Stimulated activated naive B cell treated with anti-CD40 and anti-IgM and Interleukin-4, amounts not matched to agents 10 μg/mL and 1 μg/mL and 100 μg/mL, for 72 hours (primary cell): Measurements from ENCODE around the gene CMPK2.
A peak's percentile ranks its signal among the peaks of the same experiment; 100 is the strongest.

Experiments used
- ATAC-seq, 2 donors: fragments of 150-1000 bp; cut with Tn5 transposase; replicated peaks; 2 replicates each; pipeline ENCODE4 v1.10.0; 2021; ENCODE audit warnings: moderate library complexity in 1 of 2
- DNase-seq: peaks from one replicate; pipeline ENCODE4 v3.0.0; 2021
- H3K27ac Mint-ChIP-seq: one replicate; pipeline ENCODE4 v1.8.0; 2022; ENCODE audit warnings: mild to moderate bottlenecking, mixed read lengths
- H3K27me3 Mint-ChIP-seq, 2 donors: one replicate each; pipeline ENCODE4 v1.8.0; 2022; ENCODE audit warnings: mixed read lengths in 2 of 2
- H3K36me3 Mint-ChIP-seq, 2 donors: one replicate each; pipeline ENCODE4 v1.8.0; 2022; ENCODE audit warnings: mixed read lengths in 2 of 2, mild to moderate bottlenecking in 1 of 2
- H3K4me1 Mint-ChIP-seq, 2 donors: one replicate each; pipeline ENCODE4 v1.8.0; 2022; ENCODE audit warnings: mixed read lengths in 2 of 2, mild to moderate bottlenecking in 1 of 2
- H3K4me3 Mint-ChIP-seq, 2 donors: one replicate each; pipeline ENCODE4 v1.8.0; 2022; ENCODE audit warnings: mild to moderate bottlenecking in 2 of 2, mixed read lengths in 2 of 2, moderate library complexity in 1 of 2
- H3K9me3 Mint-ChIP-seq, 2 donors: one replicate each; pipeline ENCODE4 v1.8.0; 2022; ENCODE audit warnings: mixed read lengths in 2 of 2, mild to moderate bottlenecking in 1 of 2

CMPK2 gene

DNA sequence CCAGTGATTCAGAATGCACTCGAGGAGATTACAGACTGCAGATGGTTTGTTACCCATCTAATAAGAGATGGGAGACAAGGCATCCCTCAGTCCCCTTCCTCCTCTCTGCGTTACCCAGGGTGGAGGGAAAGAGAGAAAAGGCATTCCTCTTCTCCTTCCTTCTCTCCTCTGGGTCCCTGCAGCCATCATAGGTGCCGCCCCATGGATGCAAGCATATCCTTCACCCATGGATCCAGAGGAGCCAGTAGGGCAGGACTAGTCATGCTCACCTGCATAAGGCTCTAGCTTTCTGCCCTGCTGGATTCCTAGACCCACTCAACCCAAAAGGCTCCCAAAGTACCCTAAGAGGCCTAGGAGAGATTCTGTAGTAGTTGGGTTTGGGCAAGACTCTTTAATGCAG, 20.4 kb downstream of the CMPK2 start:
- H3K27me3 Mint-ChIP-seq, result no peaks in the 10 kb centered on the region

DNA sequence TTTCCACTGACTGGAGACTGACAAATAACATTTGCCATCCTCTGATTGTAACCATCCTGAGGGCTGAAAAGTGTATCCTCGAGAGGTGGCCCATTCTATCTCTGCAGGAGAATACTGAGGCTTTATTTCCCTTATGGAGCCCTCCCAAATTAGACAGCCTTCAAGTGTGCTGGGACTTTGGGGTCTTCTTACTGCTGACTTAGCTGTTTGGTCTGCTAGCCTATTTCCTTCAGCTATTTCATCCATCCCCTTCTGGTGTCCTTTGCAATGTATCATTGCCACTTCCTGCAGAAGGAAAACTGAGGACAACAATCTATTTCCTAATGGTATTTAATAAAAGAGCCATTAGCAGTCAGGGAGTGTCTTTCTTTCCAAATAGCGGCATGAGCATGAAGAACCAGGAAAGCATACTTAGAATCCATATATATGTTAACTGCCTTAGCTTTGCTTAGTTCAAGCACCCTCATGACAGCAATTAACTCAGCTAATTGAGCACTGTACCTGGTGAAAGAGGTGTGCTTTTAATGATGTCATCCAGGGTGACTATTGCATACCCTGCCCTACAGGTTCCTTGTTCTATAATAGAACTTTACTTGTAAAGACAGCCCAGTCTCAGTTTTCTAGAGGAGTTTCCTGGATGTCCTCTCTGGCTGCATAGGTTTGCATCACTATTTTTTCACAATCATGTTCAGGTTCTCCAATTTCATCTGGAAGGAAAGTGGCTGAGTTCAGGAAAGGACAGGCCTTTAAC, 24.0 kb downstream of the CMPK2 start:
- no peak overlapping the region for H3K4me3 Mint-ChIP-seq
- H3K9me3 Mint-ChIP-seq, result peaks cover 22 to 27% of the 10 kb centered on the region in 2 donors
- no peaks in the 10 kb centered on the region for H3K27me3 Mint-ChIP-seq
- no peaks in the 10 kb centered on the region for H3K4me1 Mint-ChIP-seq
- H3K36me3 Mint-ChIP-seq, result peaks cover 9 to 24% of the 10 kb centered on the region in 2 donors
- DNase-seq, result no peak
- no peak overlapping the region for H3K27ac Mint-ChIP-seq
- ATAC-seq, result no peak

More for the DNA sequence above, 20.4 kb downstream of the CMPK2 start:
- DNase-seq (no peak), ATAC-seq (no peak)
- H3K9me3 Mint-ChIP-seq, result peaks cover 35 to 44% of the 10 kb centered on the region in 2 donors
- no peaks in the 10 kb centered on the region for H3K4me1 Mint-ChIP-seq
- peaks cover 23 to 44% of the 10 kb centered on the region in 2 donors for H3K36me3 Mint-ChIP-seq
- no peak overlapping the region for H3K4me3 Mint-ChIP-seq
- no peak overlapping the region for H3K27ac Mint-ChIP-seq

DNA sequence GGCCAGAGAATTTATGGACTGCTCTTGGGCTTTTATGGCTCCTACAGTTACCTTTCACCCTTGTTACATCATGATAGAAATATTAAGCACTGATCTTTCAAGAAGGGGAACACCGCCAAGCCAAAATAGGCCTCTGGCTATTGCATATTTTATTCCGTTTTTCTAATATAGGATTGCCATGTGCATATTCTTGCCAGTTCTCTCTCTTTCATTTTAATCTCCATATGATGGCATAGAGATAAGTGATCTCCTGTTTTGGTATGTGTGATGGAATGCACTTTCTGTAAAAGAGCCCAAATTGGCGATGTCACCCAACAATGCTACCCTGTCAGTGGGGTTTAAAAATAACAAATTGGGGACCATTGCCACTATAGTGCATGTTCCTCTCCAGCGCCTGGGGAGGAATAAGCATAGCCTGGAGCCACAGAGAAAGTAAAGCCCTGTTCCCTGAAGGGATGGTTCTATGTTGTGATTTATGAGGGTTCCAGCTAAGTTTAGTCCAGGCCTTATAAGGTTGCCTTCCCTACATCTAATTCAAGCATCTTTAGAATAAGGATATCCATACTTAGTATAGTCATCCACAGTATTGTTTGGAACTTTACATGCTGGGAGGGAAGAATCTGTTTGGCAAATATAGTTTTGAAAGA, 26.9 kb downstream of the CMPK2 start:
- H3K27me3 Mint-ChIP-seq, result no peaks in the 10 kb centered on the region
- H3K27ac Mint-ChIP-seq, result no peak overlapping the region
- DNase-seq (no peak), ATAC-seq (no peak)
- H3K9me3 Mint-ChIP-seq, result peaks cover 17 to 18% of the 10 kb centered on the region in 2 donors
- H3K4me1 Mint-ChIP-seq, result no peaks in the 10 kb centered on the region
- H3K36me3 Mint-ChIP-seq, result peaks cover 0 to 4% of the 10 kb centered on the region in 2 donors
- no peak overlapping the region for H3K4me3 Mint-ChIP-seq

DNA sequence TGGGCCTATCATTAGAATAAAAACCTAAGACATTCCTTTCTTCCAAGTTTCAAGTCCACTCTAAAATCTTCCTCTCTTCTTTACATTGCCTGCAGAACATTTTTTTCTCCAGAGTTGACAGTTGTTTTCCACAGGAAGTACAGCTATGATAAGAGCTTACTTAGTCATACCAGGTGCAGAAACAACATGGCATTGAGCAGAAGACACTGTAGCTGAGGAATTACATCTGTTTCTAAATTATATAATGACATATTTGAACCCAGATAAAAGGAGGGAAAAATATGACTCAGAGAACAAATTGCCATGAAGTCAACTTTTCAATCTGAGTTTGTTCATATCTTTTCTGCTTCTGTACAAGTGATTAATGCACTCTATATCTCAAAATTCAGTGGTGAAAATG, 30.2 kb downstream of the CMPK2 start:
- no peaks in the 10 kb centered on the region for H3K27me3 Mint-ChIP-seq
- H3K27ac Mint-ChIP-seq, result no peak overlapping the region
- no peak overlapping the region for H3K4me3 Mint-ChIP-seq
- peaks cover 6 to 18% of the 10 kb centered on the region in 2 donors for H3K36me3 Mint-ChIP-seq
- no peaks in the 10 kb centered on the region for H3K4me1 Mint-ChIP-seq
- ATAC-seq (no peak), DNase-seq (no peak)
- H3K9me3 Mint-ChIP-seq, result peaks cover 20 to 29% of the 10 kb centered on the region in 2 donors

DNA sequence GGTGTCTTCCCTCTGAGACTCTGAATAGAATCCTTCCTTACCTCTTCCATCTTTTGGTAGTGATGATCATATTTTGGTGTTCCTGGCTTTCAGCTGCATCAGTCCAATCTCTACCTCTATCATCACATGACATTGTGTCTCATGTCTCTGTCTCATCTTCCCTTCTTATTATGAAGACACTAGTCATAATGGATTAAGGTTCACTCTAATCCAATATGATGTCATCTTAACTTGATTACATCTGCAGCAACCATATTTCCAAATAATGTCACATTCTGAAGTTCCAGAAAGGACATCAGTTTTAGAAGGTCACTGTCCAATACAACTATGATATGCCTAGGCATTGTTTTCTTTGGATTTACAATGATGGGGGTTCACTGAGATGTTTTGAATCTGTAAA, 31.5 kb downstream of the CMPK2 start:
- Mint-ChIP-seq H3K4me3 (no peak overlapping the region), H3K4me1 (no peaks in the 10 kb centered on the region), H3K9me3 (peaks cover 24 to 29% of the 10 kb centered on the region in 2 donors), H3K36me3 (peaks cover 6 to 18% of the 10 kb centered on the region in 2 donors), H3K27ac (no peak overlapping the region), H3K27me3 (no peaks in the 10 kb centered on the region)
- ATAC-seq (no peak), DNase-seq (no peak)

DNA sequence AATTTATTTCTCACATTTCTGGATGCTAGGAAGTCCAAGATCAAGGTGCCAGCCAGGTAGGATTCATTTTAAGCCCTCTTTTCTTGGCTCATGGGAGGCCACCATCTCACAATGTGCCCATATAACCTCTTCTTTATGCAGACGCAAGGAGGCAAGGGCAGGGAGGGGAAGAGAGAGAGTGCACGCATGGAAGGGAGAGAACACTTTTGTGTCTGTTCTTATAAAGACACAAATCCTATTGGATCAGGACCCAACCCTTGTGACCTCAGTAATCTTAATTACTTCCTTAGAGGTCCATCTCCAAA, 32.5 kb downstream of the CMPK2 start:
- H3K4me1 Mint-ChIP-seq, result no peaks in the 10 kb centered on the region
- H3K4me3 Mint-ChIP-seq, result no peak overlapping the region
- H3K27me3 Mint-ChIP-seq, result no peaks in the 10 kb centered on the region
- H3K9me3 Mint-ChIP-seq, result peaks cover 24 to 29% of the 10 kb centered on the region in 2 donors
- peaks cover 6 to 18% of the 10 kb centered on the region in 2 donors for H3K36me3 Mint-ChIP-seq
- DNase-seq (no peak), ATAC-seq (no peak)
- H3K27ac Mint-ChIP-seq, result peak overlapping the region; percentile 84

DNA sequence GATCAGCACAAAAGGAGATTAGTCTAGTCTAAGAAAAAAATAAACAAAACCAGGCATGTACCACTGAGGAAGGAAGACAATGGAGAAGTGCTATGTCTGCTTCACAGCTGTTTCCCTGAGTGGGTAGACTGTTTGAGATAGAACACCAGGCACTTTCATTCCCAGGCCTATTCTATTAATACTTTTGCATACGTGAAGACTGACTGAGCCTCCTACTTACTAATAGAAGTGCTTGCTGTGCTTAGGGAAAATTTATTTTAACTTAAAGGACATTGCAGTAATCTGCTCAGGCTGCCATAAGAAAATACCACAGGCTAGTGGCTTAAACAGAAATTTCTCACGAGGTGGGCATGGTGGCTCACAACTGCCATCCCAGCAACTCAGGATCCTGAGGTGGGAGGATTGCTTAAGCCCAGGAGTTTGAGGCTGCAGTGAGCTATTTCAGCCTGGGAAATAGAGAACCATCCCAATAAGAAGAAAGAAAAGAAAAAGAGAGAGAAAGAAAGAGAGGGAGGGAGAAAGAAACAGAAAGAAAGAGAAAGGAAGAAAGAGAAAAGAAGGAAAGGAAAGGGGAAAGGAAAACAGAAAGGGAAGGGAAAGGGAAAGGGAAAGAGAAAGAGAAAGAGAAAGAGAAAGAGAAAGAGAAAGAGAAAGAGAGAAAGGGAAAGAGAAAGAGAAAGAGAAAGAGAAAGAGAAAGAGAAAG, 33.0 kb downstream of the CMPK2 start:
- Mint-ChIP-seq H3K4me3 (peak overlapping the region in 1 of 2 donors; percentile 64), H3K27ac (peak overlapping the region; percentile 84), H3K36me3 (peaks cover 6 to 18% of the 10 kb centered on the region in 2 donors)

DNA sequence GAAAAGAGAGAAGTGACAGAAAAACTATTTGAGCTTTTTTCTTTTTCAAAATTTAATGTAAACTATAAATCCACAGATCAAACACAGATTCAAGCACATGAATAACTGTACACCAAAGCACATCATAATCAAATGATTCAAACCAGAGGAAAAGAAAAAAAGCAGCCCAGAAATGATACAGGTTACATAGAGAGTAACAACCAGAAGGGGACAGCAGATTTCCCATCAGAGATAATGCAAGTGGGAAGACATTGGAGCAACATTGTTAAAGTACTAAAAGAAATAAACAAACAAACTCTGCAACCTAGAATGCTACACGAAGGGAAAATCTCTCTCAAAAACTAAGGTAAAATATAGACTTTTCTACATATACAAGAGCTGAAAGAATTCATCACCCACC, 34.5 kb downstream of the CMPK2 start:
- DNase-seq (no peak), ATAC-seq (no peak)
- Mint-ChIP-seq H3K4me1 (peaks cover 3 to 7% of the 10 kb centered on the region in 2 donors), H3K27me3 (no peaks in the 10 kb centered on the region), H3K36me3 (peaks cover 6 to 18% of the 10 kb centered on the region in 2 donors), H3K27ac (no peak overlapping the region), H3K9me3 (peaks cover 24 to 31% of the 10 kb centered on the region in 2 donors), H3K4me3 (no peak overlapping the region)

More for the DNA sequence above, 33.0 kb downstream of the CMPK2 start:
- Mint-ChIP-seq H3K4me1 (no peaks in the 10 kb centered on the region), H3K27me3 (no peaks in the 10 kb centered on the region), H3K9me3 (peaks cover 24 to 29% of the 10 kb centered on the region in 2 donors)
- ATAC-seq (no peak), DNase-seq (no peak)

DNA sequence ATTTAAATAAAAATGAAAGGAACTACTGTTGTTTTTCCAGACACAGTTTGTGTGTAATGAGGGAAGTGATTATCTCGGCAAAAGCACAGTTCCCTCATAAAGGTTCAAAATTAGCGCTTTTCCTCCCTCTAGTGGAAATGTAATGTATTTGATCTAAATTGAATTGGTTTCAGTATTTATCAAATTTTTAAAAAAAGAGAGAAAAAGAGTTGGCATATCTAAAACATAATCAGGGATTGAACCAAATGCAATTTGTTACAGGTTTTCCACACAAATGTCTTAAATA, 37.5 kb downstream of the CMPK2 start:
- Mint-ChIP-seq H3K4me3 (no peak overlapping the region), H3K27me3 (no peaks in the 10 kb centered on the region), H3K9me3 (peaks cover 18 to 23% of the 10 kb centered on the region in 2 donors), H3K27ac (no peak overlapping the region), H3K4me1 (peaks cover 5 to 9% of the 10 kb centered on the region in 2 donors), H3K36me3 (peaks cover 6 to 17% of the 10 kb centered on the region in 2 donors)
- ATAC-seq, result no peak
- DNase-seq, result no peak

DNA sequence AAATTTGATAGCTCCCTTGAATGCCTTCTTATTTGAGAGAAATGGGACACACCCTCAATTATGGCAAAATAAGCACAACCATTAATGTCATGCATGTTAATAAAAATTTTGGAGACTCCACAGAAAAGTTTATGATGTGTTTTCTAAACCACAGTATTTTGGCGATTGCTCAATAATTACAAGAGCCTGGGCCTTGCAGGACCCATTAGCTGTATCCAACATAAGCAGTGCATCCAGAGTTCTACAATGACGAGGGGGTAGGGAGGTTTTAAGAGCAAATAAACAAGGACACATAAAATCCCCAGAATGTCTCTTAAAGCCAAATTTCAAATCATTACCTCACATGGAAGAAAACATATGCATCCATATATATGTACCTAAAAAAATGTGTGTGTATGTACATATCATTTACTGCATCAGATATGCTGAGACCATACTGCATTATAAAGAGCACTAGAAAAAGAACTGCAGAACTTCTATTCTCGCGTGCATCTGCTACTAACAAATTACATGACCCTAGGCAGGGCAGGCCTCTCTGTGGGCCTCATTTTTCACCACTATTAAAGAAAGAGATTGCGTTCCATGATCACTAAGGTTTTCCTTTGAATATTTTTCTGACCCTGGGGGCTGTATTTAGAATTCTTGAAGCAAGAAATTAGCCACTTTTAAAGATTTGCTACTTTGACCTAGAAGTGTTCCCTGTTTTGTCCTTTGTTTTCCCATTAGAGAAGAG, 38.0 kb downstream of the CMPK2 start:
- H3K36me3 Mint-ChIP-seq, result peaks cover 6 to 12% of the 10 kb centered on the region in 2 donors
- H3K27me3 Mint-ChIP-seq, result no peaks in the 10 kb centered on the region
- ATAC-seq (no peak), DNase-seq (no peak)
- no peak overlapping the region for H3K27ac Mint-ChIP-seq
- H3K9me3 Mint-ChIP-seq, result peaks cover 16 to 17% of the 10 kb centered on the region in 2 donors
- peaks cover 5 to 9% of the 10 kb centered on the region in 2 donors for H3K4me1 Mint-ChIP-seq
- no peak overlapping the region for H3K4me3 Mint-ChIP-seq

DNA sequence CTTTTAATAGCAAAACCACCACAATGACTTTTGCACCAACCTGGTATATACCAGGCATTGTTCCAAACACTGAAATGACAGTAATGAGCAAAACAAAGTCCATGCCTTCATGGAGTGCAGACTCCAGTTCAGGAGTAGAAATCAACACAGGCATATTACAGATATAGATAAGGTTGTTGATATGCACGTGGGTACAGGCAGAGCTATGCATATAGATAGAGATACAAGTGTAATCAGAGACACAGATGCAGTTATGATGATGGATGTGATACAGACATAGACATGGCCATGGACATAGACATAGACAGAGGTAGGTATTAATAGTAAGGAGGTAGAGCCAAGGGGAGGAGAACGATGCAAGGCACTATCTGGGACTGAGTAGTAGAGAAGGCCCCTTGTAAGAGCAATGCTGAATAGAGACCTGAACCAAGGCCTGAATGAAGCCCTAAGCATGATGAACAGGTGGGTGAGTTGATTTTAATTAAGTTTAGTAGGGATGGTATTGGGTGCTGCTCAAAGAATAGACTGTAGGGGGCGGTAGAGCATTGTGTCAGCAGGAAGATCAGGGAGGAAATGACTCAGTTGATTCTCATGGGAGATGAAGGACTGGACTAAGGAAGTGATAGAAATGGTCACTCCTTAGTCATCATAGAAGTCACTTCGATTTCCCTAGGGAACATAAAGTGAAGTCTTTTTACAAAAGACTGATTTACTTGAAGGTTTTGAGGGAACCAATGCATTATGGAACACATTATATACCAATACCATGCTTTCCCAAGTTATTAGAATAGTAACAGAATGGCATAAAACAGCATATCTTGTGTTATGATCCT, 39.4 kb downstream of the CMPK2 start:
- Mint-ChIP-seq H3K27me3 (no peaks in the 10 kb centered on the region), H3K36me3 (peaks cover 5 to 8% of the 10 kb centered on the region in 2 donors), H3K4me1 (peaks cover 5 to 9% of the 10 kb centered on the region in 2 donors), H3K27ac (no peak overlapping the region), H3K9me3 (peaks cover 13% of the 10 kb centered on the region in 2 donors), H3K4me3 (no peak overlapping the region)
- DNase-seq, result peak; percentile 34
- peak; percentile 93 to 97 for ATAC-seq

DNA sequence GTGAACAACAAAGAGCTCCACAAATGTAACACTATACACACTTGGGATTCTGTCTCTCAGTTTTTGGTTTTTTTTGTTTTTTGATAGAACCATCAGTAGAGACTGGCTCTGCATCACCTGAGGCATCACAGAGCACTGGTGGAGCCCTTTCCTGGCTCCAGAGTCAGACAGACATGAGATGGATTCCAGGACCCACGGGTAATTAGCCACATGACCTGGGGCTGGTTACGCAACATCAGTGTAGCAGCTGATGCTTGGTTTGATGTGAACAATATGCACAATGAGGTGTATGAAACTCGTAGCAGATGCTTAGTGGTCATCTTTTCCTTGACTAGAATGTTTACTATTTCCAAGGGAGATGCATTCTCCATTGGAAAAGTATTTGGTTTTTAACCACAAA, 40.7 kb downstream of the CMPK2 start:
- H3K4me3 Mint-ChIP-seq, result no peak overlapping the region
- ATAC-seq (no peak), DNase-seq (no peak)
- peaks cover 1 to 4% of the 10 kb centered on the region in 2 donors for H3K9me3 Mint-ChIP-seq
- peaks cover 7 to 11% of the 10 kb centered on the region in 2 donors for H3K27me3 Mint-ChIP-seq
- H3K4me1 Mint-ChIP-seq, result peaks cover 10 to 15% of the 10 kb centered on the region in 2 donors
- no peak overlapping the region for H3K27ac Mint-ChIP-seq
- H3K36me3 Mint-ChIP-seq, result no peaks in the 10 kb centered on the region

DNA sequence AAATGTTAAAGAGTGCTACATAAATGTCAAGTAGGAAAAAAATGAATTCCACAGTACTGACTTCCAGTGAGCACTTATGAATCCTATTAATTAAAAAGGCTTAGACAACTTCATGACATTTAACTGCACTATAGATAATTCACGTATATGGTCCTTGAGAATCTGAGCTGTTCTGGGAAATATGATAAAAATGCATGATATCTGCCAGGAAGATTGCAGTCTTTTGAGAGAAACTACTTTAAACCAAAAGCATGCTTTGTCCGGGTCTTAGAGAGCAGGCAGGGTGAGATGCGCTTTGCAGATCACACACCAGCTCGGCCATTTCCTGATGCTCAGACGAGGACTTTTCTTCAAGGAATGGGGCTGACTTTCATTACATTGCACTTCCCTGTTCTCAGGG, 42.6 kb downstream of the CMPK2 start:
- no peak overlapping the region for H3K27ac Mint-ChIP-seq
- ATAC-seq (no peak), DNase-seq (no peak)
- H3K4me3 Mint-ChIP-seq, result no peak overlapping the region
- H3K9me3 Mint-ChIP-seq, result peaks cover 0 to 4% of the 10 kb centered on the region in 2 donors
- H3K36me3 Mint-ChIP-seq, result no peaks in the 10 kb centered on the region
- peaks cover 7 to 14% of the 10 kb centered on the region in 2 donors for H3K27me3 Mint-ChIP-seq
- peaks cover 12 to 15% of the 10 kb centered on the region in 2 donors for H3K4me1 Mint-ChIP-seq
